Heart right ventricle (tissue), 16 donors: Measurements from ENCODE around the gene C10orf95. TPM values are rescaled to one million over a fixed set of nuclear protein-coding genes. Genes with fewer than 3 reads are reported as not detected.
A peak's percentile ranks its signal among the peaks of the same experiment; 100 is the strongest.

Experiments used
- ATAC-seq, 8 donors: fragments of 200-7000 bp; cut with Tn5 transposase; one replicate each; pipeline ENCODE4 v1.9.1; 2020; ENCODE audit warnings: mild to moderate bottlenecking in 8 of 8, moderate library complexity in 8 of 8, moderate number of reproducible peaks in 1 of 8
- DNase-seq, 2 donors: peaks; one replicate each; pipeline ENCODE4 v3.0.0-alpha.2; 2020
- H3K27ac ChIP-seq, 10 donors: fragments of 200-600 bp; sonication (generic) in 2 of 10; one replicate each; pipeline versions ENCODE4 v1.5.0 to v1.8.0; 2020 to 2022; ENCODE audit warnings: mild to moderate bottlenecking in 3 of 10
- H3K27me3 ChIP-seq, 7 donors: fragments of 200-600 bp; one replicate each; pipeline ENCODE4 v1.8.0; 2021 to 2022; ENCODE audit warnings: mild to moderate bottlenecking in 2 of 7
- H3K36me3 ChIP-seq, 9 donors: fragments of 200-600 bp; sonication (generic) in 1 of 9; one replicate each; pipeline versions ENCODE4 v1.5.0 to v1.8.0; 2020 to 2022; ENCODE audit warnings: mild to moderate bottlenecking in 2 of 9
- H3K4me1 ChIP-seq, 9 donors: fragments of 200-600 bp; sonication (generic) in 1 of 9; one replicate each; pipeline versions ENCODE4 v1.5.0 to v1.8.0; 2020 to 2022; ENCODE audit warnings: mild to moderate bottlenecking in 4 of 9
- H3K4me3 ChIP-seq, 10 donors: fragments of 200-600 bp; sonication (generic) in 2 of 10; one replicate each; pipeline versions ENCODE4 v1.5.0 to v1.8.0; 2020 to 2022; ENCODE audit warnings: mild to moderate bottlenecking in 7 of 10, moderate library complexity in 2 of 10
- H3K9me3 ChIP-seq, 11 donors: fragments of 200-600 bp in 10 of 11; sonication (generic) in 2 of 11; one replicate each; pipeline versions ENCODE4 v1.5.0 to v1.8.0; 2013 to 2022; ENCODE audit warnings: mild to moderate bottlenecking in 2 of 11, control low read depth in 1 of 11, moderate library complexity in 1 of 11
- CTCF ChIP-seq, 9 donors: fragments of 200-600 bp; sonication (generic) in 2 of 9; IDR thresholded peaks; one replicate each; pipeline versions ENCODE4 v1.5.0 to v1.8.0; 2021 to 2022; ENCODE audit warnings: antibody characterized with exemption in 9 of 9, mild to moderate bottlenecking in 5 of 9, moderate library complexity in 1 of 9
- WGBS, 2 donors: extraction: QIAGEN DNeasy Blood & Tissue Kit; methylation state at CpG; one replicate each; pipeline ENCODE4 v1.1.7; 2013; ENCODE audit warnings: inconsistent platforms in 1 of 2; 5-methylcytosine and 5-hydroxymethylcytosine counted together
- intact Hi-C, 10 donors: fragments of 100-400 bp; cut with DNase I; formaldehyde crosslinking; loops; one replicate each; pipeline versions ENCODE4 v1.11.1 to v1.14.2; 2022
- microRNA-seq, 2 donors: library from miRNA; unstranded; fragments of <30 nt; microRNA quantifications; one replicate each; pipeline ENCODE4 v1.2.0, GENCODE V29; 2021
- polyA plus RNA-seq, 2 donors: library from polyadenylated mRNA; stranded (reverse); fragments of 200-250 nt; gene quantifications; one replicate each; pipeline ENCODE4 v1.2.3, GENCODE V29; 2013
- total RNA-seq, 10 donors: library from RNA; stranded (reverse); fragmentation: NEBNext Ultra II Directional in 3 of 10; extraction: Animal tissue kit (Norgen Biotek cat#: 25700) in 3 of 10; gene quantifications; one replicate each; pipeline versions ENCODE4 v1.2.1 to v1.2.4, GENCODE V29; 2021 to 2023
- donor health status: Arrhythmogenic right ventricular cardiomyopathy.
- donor health status: ischemic (EF 13 %, LVEDD 7.1; RV severe dilation, severe dysfunction).
- donor health status: healthy with polysubstance abuse.
- donor health status: DM: no; HTN: yes; CAD: no.
- donor health status: DM: no; HTN: no; CAD: no.
- donor health status: ischemic (EF 25% LVEDD 6.9; RV normal size, moderate dysfunction).
- donor health status: ischemic (EF 25% LVEDD 5.7; RV mildly dilated, moderate dysfunction).
- donor health status: healthy.
- donor health status: DM: yes; HTN: yes; CAD: no.
- donor health status: Ischemic cardiomyopathy.
- donor health status: ischemic (EF 35%, LVEDD 5.7; RV mildly dilated, moderate dysfunction).
- donor health status: nonischemic (EF 11% LVEDD 7.7; RV severe dilation, severe dysfunction).
- donor health status: DM: yes; HTN: yes; CAD: no.
- donor health status: PGD.
- donor health status: ischemic (EF 29% LVEDD 5.4; RV normal size, mild dysfunction).
- donor health status: nonischemic (EF 23%, LVEDD 6.1; RV moderate dilation, normal function).

Gene C10orf95
- total and polyA plus RNA-seq, 12 donors, result not detected

GRCh38 chr10:102401342-102401654 lies 50.0 kb downstream of the C10orf95 start:
- intact Hi-C loops, result loop anchor here in 1 of 10 donors (1.0 kb wide), 1 partner anchor 233 kb away; no protein-coding TSS in a partner anchor
- DNase-seq (no peak), ATAC-seq (no peak)

DNA sequence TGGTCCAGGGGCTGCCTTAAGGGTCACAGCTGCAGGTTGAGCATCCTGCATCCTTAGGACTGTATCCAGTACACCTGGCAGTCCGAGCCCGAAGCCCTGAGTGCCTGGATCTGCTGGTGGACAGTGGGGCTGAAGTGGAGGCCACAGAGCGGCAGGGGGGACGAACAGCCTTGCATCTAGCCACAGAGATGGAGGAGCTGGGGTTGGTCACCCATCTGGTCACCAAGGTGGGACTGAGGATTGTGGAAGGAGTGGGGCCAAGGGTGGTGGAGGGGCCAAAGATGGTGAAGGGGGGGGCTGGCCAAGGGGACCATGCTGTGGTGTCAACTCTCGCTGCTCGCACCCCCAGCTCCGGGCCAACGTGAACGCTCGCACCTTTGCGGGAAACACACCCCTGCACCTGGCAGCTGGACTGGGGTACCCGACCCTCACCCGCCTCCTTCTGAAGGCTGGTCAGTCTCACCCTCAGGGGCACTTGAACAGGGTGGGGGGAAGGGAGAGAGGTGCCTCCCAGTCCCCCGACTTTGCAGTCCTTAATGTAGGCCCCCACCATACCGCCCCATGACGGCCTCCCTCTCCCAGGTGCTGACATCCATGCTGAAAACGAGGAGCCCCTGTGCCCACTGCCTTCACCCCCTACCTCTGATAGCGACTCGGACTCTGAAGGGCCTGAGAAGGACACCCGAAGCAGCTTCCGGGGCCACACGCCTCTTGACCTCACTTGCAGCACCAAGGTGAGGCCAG lies 50.6 kb downstream of the C10orf95 start:
- H3K27me3 ChIP-seq, result no peaks in the 10 kb centered on the region
- H3K4me1 ChIP-seq, result peaks cover 7 to 41% (median 30%) of the 10 kb centered on the region in 9 donors
- ATAC-seq (no peak), DNase-seq (no peak)
- intact Hi-C loops, result loop anchor here in 2 of 10 donors (1.0 kb wide), 2 partner anchors 172 to 232 kb away; no protein-coding TSS in a partner anchor
- no peak overlapping the region for H3K4me3 ChIP-seq
- H3K9me3 ChIP-seq, result no peaks in the 10 kb centered on the region
- H3K36me3 ChIP-seq, result peaks cover 0 to 70% (median 12%) of the 10 kb centered on the region in 9 donors
- no peak for TF ChIP-seq CTCF (IDR thresholded peaks at IDR 0.05)
- no peak overlapping the region for H3K27ac ChIP-seq
- WGBS, 2 donors, result 92 to 94% methylated on average over 22 of the region's 22 CpGs

More at GRCh38 chr10:102401342-102401654, 50.0 kb downstream of the C10orf95 start:
- Histone ChIP-seq H3K27ac (no peak overlapping the region), H3K9me3 (no peaks in the 10 kb centered on the region), H3K36me3 (peaks cover 0 to 70% (median 12%) of the 10 kb centered on the region in 9 donors), H3K4me3 (no peak overlapping the region), H3K4me1 (peaks cover 7 to 36% (median 24%) of the 10 kb centered on the region in 9 donors), H3K27me3 (no peaks in the 10 kb centered on the region)
- 89 to 96% methylated on average over 8 of the region's 8 CpGs for WGBS, 2 donors
- TF ChIP-seq CTCF (IDR thresholded peaks at IDR 0.05), result no peak

- intact Hi-C loops, result loop anchor here in 1 of 10 donors (1.0 kb wide), 1 partner anchor 172 kb away; no protein-coding TSS in a partner anchor
- H3K36me3 ChIP-seq, result peaks cover 0 to 70% (median 12%) of the 10 kb centered on the region in 9 donors
- DNase-seq (no peak), ATAC-seq (no peak)
- peak overlapping the region in 6 of 10 donors; percentile 83 to 95 (median 91) for H3K27ac ChIP-seq
- no peaks in the 10 kb centered on the region for H3K9me3 ChIP-seq
- 88 to 90% methylated on average over 17 of the region's 17 CpGs for WGBS, 2 donors
- H3K4me3 ChIP-seq, result peak overlapping the region in 5 of 10 donors; percentile 59 to 95 (median 66)
- H3K4me1 ChIP-seq, result peaks cover 7 to 42% (median 30%) of the 10 kb centered on the region in 9 donors
- no peaks in the 10 kb centered on the region for H3K27me3 ChIP-seq
- TF ChIP-seq CTCF (IDR thresholded peaks at IDR 0.05), result no peak
Observed at GRCh38 chr10:102400076-102400475, 51.3 kb downstream of the C10orf95 start.

Small RNA genes lying within 50 kb of the gene (microRNA-seq; reads per million reads assigned to microRNA genes)
- 171 to 985 reads per million in 2 donors for gene MIR146B

Other genes starting within 250 kb of the C10orf95 start
- gene ELOVL3, start 225.2 kb downstream of the C10orf95 start, total RNA-seq, result under 1 TPM in 3 of 10 donors, not detected in 7; 0.22 to 0.45 (median 0.30) TPM
- gene ELOVL3, start 225.2 kb downstream of the C10orf95 start, polyA plus RNA-seq, result under 1 TPM in 1 of 2 donors, not detected in 1; 0.23 TPM
- 1 to 10 TPM in 4 of 10 donors, under 1 TPM in 6; 0.21 to 2.8 (median 0.86) TPM for gene PITX3, start 210.0 kb downstream of the C10orf95 start, total RNA-seq
- 10 to 100 TPM in 1 of 2 donors, 1 to 10 TPM in 1; 1.8 to 10.4 TPM for gene PITX3, start 210.0 kb downstream of the C10orf95 start, polyA plus RNA-seq
- 10 to 100 TPM; 43.6 to 60.5 (median 50.7) TPM for gene GBF1, start 206.0 kb downstream of the C10orf95 start, total RNA-seq
- 10 to 100 TPM; 20.7 to 25.6 TPM for gene GBF1, start 206.0 kb downstream of the C10orf95 start, polyA plus RNA-seq
- gene NFKB2, start 55.8 kb downstream of the C10orf95 start, total RNA-seq, result 10 to 100 TPM in 9 of 10 donors, 1 to 10 TPM in 1; 9.9 to 40.0 (median 15.7) TPM
- 10 to 100 TPM; 19.7 to 19.8 TPM for gene NFKB2, start 55.8 kb downstream of the C10orf95 start, polyA plus RNA-seq
- gene PSD, start 32.8 kb downstream of the C10orf95 start, total RNA-seq, result 1 to 10 TPM in 4 of 10 donors, under 1 TPM in 5, not detected in 1; 0.19 to 1.5 (median 0.61) TPM
- under 1 TPM; 0.37 to 0.42 TPM for gene PSD, start 32.8 kb downstream of the C10orf95 start, polyA plus RNA-seq
- gene FBXL15, start 30.7 kb downstream of the C10orf95 start, total RNA-seq, result 10 to 100 TPM in 5 of 10 donors, 1 to 10 TPM in 5; 6.7 to 10.5 (median 9.9) TPM
- 10 to 100 TPM; 10.4 to 19.2 TPM for gene FBXL15, start 30.7 kb downstream of the C10orf95 start, polyA plus RNA-seq
- 10 to 100 TPM; 65.7 to 84.3 (median 79.1) TPM for gene CUEDC2, start 19.0 kb downstream of the C10orf95 start, total RNA-seq
- 10 to 100 TPM; 60.0 to 81.7 TPM for gene CUEDC2, start 19.0 kb downstream of the C10orf95 start, polyA plus RNA-seq
- 100 to 1,000 TPM in 8 of 10 donors, 10 to 100 TPM in 2; 90.1 to 138 (median 110) TPM for gene ACTR1A, start 51.2 kb upstream of the C10orf95 start, total RNA-seq
- 100 to 1,000 TPM; 102 to 113 TPM for gene ACTR1A, start 51.2 kb upstream of the C10orf95 start, polyA plus RNA-seq
- 10 to 100 TPM in 1 of 10 donors, 1 to 10 TPM in 9; 5.7 to 10.1 (median 7.5) TPM for gene SUFU, start 52.4 kb upstream of the C10orf95 start, total RNA-seq
- gene SUFU, start 52.4 kb upstream of the C10orf95 start, polyA plus RNA-seq, result 1 to 10 TPM; 3.3 to 4.9 TPM
- gene TRIM8, start 192.9 kb upstream of the C10orf95 start, total RNA-seq, result 100 to 1,000 TPM in 4 of 10 donors, 10 to 100 TPM in 6; 82.6 to 147 (median 90.4) TPM
- gene TRIM8, start 192.9 kb upstream of the C10orf95 start, polyA plus RNA-seq, result 10 to 100 TPM; 27.9 to 67.0 TPM